GM21737 (cell line): ENCODE data around the gene CCL19.
"Not testable (repeated sequence)": the region's sequence is repeated elsewhere in the genome, so short reads cannot be mapped to it uniquely, and the experiment has no call there.

Experiments used
- ATAC-seq: cut with Tn5 transposase; IDR thresholded peaks from one replicate; pipeline ENCODE4 v1.9.1; 2021; ENCODE audit warnings: mild to moderate bottlenecking, moderate library complexity; ENCODE audit not compliant: unreplicated experiment

The CCL19 gene

GRCh38 chr9:34690983-34691935 is at the start of gene CCL19:
CCL19 (minus strand) TSS chr9:34691276; CDS start chr9:34691139, 137 bp downstream.
- ATAC-seq = no peak

GRCh38 chr9:34740176-34740575 is 49.1 kb upstream of the CCL19 start:
- ATAC-seq = not testable (repeated sequence)

GRCh38 chr9:34737677-34738260 is 46.7 kb upstream of the CCL19 start:
- ATAC-seq = no peak

GRCh38 chr9:34734720-34735119 is 43.6 kb upstream of the CCL19 start:
- no peak for ATAC-seq

- no peak for ATAC-seq
Measured at GRCh38 chr9:34732886-34733285, 41.8 kb upstream of the CCL19 start.

- ATAC-seq = no peak
Measured at GRCh38 chr9:34732478-34732877, 41.4 kb upstream of the CCL19 start.

GRCh38 chr9:34723141-34723540 is 32.1 kb upstream of the CCL19 start:
- no peak for ATAC-seq

GRCh38 chr9:34719769-34720025 is 28.6 kb upstream of the CCL19 start:
- not testable (repeated sequence) for ATAC-seq

- no peak for ATAC-seq
Measured at GRCh38 chr9:34719021-34719768, 28.1 kb upstream of the CCL19 start.

GRCh38 chr9:34717996-34718614 is 27.0 kb upstream of the CCL19 start:
- ATAC-seq = no peak

GRCh38 chr9:34716711-34717110 is 25.6 kb upstream of the CCL19 start:
- no peak for ATAC-seq

GRCh38 chr9:34715639-34716215 is 24.7 kb upstream of the CCL19 start:
- no peak for ATAC-seq

- no peak for ATAC-seq
Measured at GRCh38 chr9:34714007-34714406, 22.9 kb upstream of the CCL19 start.

GRCh38 chr9:34712140-34712539 is 21.1 kb upstream of the CCL19 start:
- no peak for ATAC-seq

- ATAC-seq = no peak
Measured at GRCh38 chr9:34710023-34710422, 18.9 kb upstream of the CCL19 start, which contains the start of gene CCL21. CCL21 (minus strand) TSS chr9:34710136; CDS start chr9:34710066, 70 bp downstream.

GRCh38 chr9:34709196-34709978 is 18.3 kb upstream of the CCL19 start:
- no peak for ATAC-seq

- no peak for ATAC-seq
Measured at GRCh38 chr9:34707130-34707529, 16.1 kb upstream of the CCL19 start.

- ATAC-seq = peak; percentile 81
Measured at GRCh38 chr9:34701769-34702736, 11.0 kb upstream of the CCL19 start.
